Measurements from ENCODE around the gene GSTA3. TPM values are rescaled to one million over a fixed set of nuclear protein-coding genes. Genes with fewer than 3 reads are reported as not detected.

GSTA3 gene
- total and polyA plus RNA-seq, 2 experiments from 2014 or later = not detected

DNA sequence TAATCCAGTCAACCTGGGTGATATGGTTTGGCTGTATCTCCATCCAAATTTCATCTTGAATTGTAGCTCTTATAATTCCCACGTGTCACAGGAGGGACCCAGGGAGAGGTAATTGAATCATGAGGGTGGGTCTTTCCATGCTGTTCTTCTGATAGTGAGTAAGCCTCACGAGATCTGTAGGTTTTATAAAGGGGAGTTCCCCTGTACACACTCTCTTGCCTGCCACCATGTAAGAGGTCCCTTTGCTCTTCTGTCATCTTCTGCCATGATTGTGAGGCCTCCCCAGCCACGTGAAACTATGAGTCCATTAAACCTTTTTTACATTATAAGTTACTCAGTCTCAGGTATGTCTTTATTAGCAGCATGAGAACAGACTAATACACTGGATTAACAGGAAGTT is 19.5 kb downstream of the GSTA3 start (continued):
- TF ChIP-seq NANOG (IDR thresholded peaks at IDR 0.05; ENCODE audit: borderline replicate concordance) (no peak), JUNB (IDR thresholded peaks at IDR 0.05; ENCODE audit: unreplicated experiment) (no peak), ZNF331 (CRISPR knock-in tag; IDR thresholded peaks at IDR 0.05; ENCODE audit: low read depth) (no peak)

DNA sequence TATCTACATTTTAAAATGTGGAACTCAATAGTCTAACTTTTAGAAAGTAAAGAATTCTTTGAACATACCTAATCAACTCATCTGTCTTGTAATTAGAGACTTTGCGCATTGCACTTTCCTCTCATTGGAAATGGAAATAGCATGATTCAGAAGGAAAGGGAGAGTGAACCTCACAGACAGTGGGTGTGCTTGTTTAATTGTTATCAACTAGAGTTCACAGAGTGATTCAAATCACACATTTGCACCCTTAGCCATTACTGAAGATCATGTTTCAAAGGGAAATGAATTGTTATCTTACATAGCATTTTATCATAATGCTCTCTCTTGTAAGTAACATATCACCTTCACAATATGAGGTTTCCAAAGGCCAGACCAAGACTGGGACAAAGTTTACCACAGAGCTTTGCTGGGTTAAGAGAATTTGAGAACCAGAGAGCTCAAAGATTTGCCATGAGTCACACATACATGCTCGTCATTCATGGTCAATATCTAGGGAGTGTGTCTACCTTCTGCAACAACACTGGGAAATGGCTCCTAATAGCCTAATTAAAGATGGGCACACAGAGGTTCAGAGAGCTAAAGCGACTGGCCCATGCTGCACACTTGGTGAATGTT is 21.5 kb downstream of the GSTA3 start:
- Histone ChIP-seq H3K9me2 (ENCODE audit: insufficient read depth) (0 out of 2 replicates have a peak, but pooled peaks cover 3% of the 10 kb centered on the region), H3K4me1 (ENCODE audit: insufficient read depth) (0 out of 2 replicates have a peak, but pooled peaks cover 4% of the 10 kb centered on the region), H3K27me3 (ENCODE audit: insufficient read depth) (no peaks in the 10 kb centered on the region), H3F3A (replicated peaks; ENCODE audit: low read depth) (no peaks in the 10 kb centered on the region), H3K36me3 (ENCODE audit: insufficient read depth) (no peaks in the 10 kb centered on the region), H3K27ac (ENCODE audit: low read depth) (no peak overlapping the region), H3K4me2 (no peak overlapping the region), H3K79me2 (replicated peaks; ENCODE audit: insufficient read depth) (no peaks in the 10 kb centered on the region), H2AFZ (no peak overlapping the region), H3K4me3 (no peak overlapping the region), H4K20me1 (replicated peaks; ENCODE audit: insufficient read depth) (no peaks in the 10 kb centered on the region)
- no peaks in the 10 kb centered on the region; the same call in 2 of the 3 replicates for H3K9me3 Mint-ChIP-seq
- no peak overlapping the region for H3K27ac Mint-ChIP-seq
- DNase-seq (ENCODE audit: low spot score) = no peak
- no peaks in the 10 kb centered on the region for H3K36me3 Mint-ChIP-seq (ENCODE audit: low read depth)
- H3K4me3 Mint-ChIP-seq = no peak overlapping the region
- ATAC-seq = no peak
- no peaks in the 10 kb centered on the region for H3K27me3 Mint-ChIP-seq (ENCODE audit: insufficient read depth, low read depth, poor library complexity)
- H3K4me1 Mint-ChIP-seq = peaks cover 4% of the 10 kb centered on the region; the same call in 2 of the 3 replicates
- TF ChIP-seq STAT1 (IDR thresholded peaks at IDR 0.05; ENCODE audit: unreplicated experiment) = no peak
- TF ChIP-seq, protein P1, sequence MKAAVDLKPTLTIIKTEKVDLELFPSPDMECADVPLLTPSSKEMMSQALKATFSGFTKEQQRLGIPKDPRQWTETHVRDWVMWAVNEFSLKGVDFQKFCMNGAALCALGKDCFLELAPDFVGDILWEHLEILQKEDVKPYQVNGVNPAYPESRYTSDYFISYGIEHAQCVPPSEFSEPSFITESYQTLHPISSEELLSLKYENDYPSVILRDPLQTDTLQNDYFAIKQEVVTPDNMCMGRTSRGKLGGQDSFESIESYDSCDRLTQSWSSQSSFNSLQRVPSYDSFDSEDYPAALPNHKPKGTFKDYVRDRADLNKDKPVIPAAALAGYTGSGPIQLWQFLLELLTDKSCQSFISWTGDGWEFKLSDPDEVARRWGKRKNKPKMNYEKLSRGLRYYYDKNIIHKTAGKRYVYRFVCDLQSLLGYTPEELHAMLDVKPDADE (IDR thresholded peaks at IDR 0.05) = no peak
- no peak for TF ChIP-seq ZNF114 (CRISPR knock-in tag; IDR thresholded peaks at IDR 0.05)
- no peak for TF ChIP-seq ZNF331 (CRISPR knock-in tag; IDR thresholded peaks at IDR 0.05; ENCODE audit: low read depth)
- no peak for TF ChIP-seq EZH2phosphoT487 (IDR thresholded peaks at IDR 0.05; ENCODE audit: unreplicated experiment)
- no peak for TF ChIP-seq NANOG (IDR thresholded peaks at IDR 0.05; ENCODE audit: borderline replicate concordance)
- no peak for TF ChIP-seq POLR2AphosphoS5 (IDR thresholded peaks at IDR 0.05; ENCODE audit: low read depth)
- TF ChIP-seq, protein P2, sequence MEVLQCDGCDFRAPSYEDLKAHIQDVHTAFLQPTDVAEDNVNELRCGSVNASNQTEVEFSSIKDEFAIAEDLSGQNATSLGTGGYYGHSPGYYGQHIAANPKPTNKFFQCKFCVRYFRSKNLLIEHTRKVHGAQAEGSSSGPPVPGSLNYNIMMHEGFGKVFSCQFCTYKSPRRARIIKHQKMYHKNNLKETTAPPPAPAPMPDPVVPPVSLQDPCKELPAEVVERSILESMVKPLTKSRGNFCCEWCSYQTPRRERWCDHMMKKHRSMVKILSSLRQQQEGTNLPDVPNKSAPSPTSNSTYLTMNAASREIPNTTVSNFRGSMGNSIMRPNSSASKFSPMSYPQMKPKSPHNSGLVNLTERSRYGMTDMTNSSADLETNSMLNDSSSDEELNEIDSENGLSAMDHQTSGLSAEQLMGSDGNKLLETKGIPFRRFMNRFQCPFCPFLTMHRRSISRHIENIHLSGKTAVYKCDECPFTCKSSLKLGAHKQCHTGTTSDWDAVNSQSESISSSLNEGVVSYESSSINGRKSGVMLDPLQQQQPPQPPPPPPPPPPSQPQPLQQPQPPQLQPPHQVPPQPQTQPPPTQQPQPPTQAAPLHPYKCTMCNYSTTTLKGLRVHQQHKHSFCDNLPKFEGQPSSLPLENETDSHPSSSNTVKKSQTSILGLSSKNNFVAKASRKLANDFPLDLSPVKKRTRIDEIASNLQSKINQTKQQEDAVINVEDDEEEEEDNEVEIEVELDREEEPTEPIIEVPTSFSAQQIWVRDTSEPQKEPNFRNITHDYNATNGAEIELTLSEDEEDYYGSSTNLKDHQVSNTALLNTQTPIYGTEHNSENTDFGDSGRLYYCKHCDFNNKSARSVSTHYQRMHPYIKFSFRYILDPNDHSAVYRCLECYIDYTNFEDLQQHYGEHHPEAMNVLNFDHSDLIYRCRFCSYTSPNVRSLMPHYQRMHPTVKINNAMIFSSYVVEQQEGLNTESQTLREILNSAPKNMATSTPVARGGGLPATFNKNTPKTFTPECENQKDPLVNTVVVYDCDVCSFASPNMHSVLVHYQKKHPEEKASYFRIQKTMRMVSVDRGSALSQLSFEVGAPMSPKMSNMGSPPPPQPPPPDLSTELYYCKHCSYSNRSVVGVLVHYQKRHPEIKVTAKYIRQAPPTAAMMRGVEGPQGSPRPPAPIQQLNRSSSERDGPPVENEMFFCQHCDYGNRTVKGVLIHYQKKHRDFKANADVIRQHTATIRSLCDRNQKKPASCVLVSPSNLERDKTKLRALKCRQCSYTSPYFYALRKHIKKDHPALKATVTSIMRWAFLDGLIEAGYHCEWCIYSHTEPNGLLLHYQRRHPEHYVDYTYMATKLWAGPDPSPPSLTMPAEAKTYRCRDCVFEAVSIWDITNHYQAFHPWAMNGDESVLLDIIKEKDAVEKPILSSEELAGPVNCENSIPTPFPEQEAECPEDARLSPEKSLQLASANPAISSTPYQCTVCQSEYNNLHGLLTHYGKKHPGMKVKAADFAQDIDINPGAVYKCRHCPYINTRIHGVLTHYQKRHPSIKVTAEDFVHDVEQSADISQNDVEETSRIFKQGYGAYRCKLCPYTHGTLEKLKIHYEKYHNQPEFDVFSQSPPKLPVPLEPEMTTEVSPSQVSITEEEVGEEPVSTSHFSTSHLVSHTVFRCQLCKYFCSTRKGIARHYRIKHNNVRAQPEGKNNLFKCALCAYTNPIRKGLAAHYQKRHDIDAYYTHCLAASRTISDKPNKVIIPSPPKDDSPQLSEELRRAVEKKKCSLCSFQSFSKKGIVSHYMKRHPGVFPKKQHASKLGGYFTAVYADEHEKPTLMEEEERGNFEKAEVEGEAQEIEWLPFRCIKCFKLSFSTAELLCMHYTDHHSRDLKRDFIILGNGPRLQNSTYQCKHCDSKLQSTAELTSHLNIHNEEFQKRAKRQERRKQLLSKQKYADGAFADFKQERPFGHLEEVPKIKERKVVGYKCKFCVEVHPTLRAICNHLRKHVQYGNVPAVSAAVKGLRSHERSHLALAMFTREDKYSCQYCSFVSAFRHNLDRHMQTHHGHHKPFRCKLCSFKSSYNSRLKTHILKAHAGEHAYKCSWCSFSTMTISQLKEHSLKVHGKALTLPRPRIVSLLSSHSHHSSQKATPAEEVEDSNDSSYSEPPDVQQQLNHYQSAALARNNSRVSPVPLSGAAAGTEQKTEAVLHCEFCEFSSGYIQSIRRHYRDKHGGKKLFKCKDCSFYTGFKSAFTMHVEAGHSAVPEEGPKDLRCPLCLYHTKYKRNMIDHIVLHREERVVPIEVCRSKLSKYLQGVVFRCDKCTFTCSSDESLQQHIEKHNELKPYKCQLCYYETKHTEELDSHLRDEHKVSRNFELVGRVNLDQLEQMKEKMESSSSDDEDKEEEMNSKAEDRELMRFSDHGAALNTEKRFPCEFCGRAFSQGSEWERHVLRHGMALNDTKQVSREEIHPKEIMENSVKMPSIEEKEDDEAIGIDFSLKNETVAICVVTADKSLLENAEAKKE (CRISPR knock-in tag; IDR thresholded peaks at IDR 0.05) = no peak
- TF ChIP-seq EZH2 (IDR thresholded peaks at IDR 0.05; ENCODE audit: low read depth, unreplicated experiment) = no peak
- TF ChIP-seq, protein P3, sequence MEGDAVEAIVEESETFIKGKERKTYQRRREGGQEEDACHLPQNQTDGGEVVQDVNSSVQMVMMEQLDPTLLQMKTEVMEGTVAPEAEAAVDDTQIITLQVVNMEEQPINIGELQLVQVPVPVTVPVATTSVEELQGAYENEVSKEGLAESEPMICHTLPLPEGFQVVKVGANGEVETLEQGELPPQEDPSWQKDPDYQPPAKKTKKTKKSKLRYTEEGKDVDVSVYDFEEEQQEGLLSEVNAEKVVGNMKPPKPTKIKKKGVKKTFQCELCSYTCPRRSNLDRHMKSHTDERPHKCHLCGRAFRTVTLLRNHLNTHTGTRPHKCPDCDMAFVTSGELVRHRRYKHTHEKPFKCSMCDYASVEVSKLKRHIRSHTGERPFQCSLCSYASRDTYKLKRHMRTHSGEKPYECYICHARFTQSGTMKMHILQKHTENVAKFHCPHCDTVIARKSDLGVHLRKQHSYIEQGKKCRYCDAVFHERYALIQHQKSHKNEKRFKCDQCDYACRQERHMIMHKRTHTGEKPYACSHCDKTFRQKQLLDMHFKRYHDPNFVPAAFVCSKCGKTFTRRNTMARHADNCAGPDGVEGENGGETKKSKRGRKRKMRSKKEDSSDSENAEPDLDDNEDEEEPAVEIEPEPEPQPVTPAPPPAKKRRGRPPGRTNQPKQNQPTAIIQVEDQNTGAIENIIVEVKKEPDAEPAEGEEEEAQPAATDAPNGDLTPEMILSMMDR (conservative IDR thresholded peaks at IDR 0.05; ENCODE audit: low read depth in 2 of 2) = no peak
- TF ChIP-seq CREB1 (CRISPR knock-in tag; IDR thresholded peaks at IDR 0.05; ENCODE audit: low read depth) = no peak

Data from GM23338 (cell line).